AG09319 (cell line): Measurements from ENCODE around the gene TRIM43.
"Not testable (repeated sequence)": the region's sequence is repeated elsewhere in the genome, so short reads cannot be mapped to it uniquely, and the experiment has no call there.

Source experiments
- DNase-seq: peaks from one replicate; pipeline ENCODE4 v3.0.0-alpha.2; 2010; ENCODE audit warnings: low read depth; ENCODE audit errors: extremely low read depth
- CTCF ChIP-seq: IDR thresholded peaks from 2 replicates; pipeline ENCODE4 v1.5.1; 2011; ENCODE audit warnings: low read depth, mild to moderate bottlenecking, inconsistent platforms, low read length, moderate library complexity

The TRIM43 gene

GRCh38 chr2:95591701-95592100 is at the start of gene TRIM43:
TRIM43 (plus strand) TSS chr2:95592001; CDS start chr2:95594024, 2,023 bp downstream.
- DNase-seq, result not testable (repeated sequence)

- no peak for DNase-seq
- no peak for TF ChIP-seq CTCF
Observed at GRCh38 chr2:95551055-95551568, 40.7 kb upstream of the TRIM43 start.

DNA sequence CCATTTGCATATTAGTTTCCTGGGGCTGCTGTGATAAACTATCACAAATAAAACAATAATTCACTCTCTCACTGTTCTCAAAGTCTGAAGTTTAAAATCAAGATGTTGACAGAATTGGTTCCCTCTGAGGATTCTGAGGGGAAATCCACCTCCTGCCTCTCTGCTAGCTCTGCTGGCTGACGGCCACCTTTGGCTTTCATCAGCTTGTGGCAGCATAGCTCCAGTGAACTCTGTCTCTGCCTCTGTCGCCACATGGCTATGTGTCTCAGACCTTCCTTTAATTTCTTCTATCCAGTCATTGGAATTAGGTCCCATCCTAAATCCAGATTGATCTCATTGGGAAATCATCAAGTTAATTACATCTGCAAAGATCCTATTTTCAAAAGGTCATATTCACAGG is 38.9 kb upstream of the TRIM43 start:
- DNase-seq, result no peak
- TF ChIP-seq CTCF, result no peak

DNA sequence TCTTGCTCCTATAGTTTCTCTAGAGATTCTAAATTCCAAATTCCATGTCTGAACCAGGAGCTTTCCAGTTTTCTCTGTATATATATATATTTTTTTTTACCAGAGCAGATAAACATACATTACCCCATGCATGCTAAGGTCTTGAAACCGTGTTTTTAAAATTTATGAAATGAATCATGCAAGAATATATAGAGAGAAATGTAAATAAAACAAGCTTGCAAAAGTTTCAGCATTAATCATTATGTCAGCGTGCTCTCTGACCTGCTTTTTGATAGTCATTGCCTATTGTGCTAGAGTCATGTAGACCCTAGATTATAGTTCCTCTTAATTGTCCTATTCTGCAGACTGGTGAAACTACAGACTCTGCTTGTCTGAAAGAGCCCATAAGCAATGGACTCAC is 22.6 kb upstream of the TRIM43 start:
- no peak for DNase-seq
- TF ChIP-seq CTCF, result no peak

GRCh38 chr2:95573866-95574265 is 17.9 kb upstream of the TRIM43 start:
- DNase-seq, result no peak
- TF ChIP-seq CTCF, result no peak

GRCh38 chr2:95574506-95574905 is 17.3 kb upstream of the TRIM43 start:
- no peak for DNase-seq
- TF ChIP-seq CTCF, result no peak

DNA sequence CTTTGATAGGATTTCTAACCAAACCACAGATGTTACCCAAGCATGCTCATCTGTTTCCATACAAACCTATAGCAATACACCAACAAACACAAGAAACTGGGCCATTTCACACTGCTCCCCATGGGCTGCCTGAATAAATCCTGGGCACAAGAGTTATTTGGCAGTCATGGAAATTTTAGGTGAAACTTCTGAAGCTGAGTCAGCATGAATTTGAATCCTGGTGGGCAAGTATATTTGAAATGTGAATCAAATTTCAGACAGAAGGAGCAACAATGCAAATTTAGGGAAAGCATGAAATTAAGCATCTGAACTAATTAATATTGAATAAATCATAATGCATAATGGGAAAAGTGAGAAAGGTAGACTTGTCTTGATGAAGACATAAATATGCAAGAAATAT is 15.9 kb upstream of the TRIM43 start:
- no peak for DNase-seq
- no peak for TF ChIP-seq CTCF

- no peak for DNase-seq
- no peak for TF ChIP-seq CTCF
Observed at GRCh38 chr2:95578539-95578938, 13.3 kb upstream of the TRIM43 start.

GRCh38 chr2:95583545-95583944 is 8.3 kb upstream of the TRIM43 start:
- DNase-seq, result not testable (repeated sequence)

- DNase-seq, result not testable (repeated sequence)
Observed at GRCh38 chr2:95584321-95584720, 7.5 kb upstream of the TRIM43 start.

DNA sequence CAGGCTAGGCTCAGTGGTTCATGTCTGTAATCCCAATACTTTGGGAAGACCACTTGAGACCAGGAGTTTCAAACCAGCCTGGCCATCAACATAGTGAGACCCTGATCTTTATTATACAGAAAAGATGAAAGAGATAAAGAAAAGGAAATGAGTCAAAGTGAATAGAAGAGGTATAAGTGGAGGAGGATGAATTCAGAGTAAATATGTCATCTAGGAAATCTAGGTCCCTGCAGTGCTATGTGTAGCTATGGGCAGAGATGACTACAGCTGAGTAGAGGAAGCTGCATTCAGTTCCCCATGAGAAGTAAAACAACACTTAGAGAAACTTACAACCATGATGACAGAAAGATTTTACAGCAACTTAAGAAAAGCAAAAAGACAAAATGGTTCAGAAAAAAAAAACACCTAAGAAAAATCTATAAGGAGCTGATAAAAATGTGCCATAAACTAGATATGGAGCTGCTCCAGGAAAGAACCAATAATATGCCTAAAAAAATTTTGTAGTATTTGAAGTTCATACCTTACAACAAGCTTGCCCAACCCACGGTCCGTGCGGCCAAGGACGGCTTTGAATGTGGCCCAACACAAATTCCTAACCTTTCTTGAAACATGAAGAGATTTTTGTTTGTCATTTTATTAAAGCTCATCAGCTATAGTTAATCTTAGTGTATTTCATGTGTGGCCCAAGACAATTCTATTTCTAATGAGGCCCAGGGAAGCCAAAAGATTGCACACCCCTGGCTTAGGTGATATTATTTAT is 1.8 kb upstream of the TRIM43 start:
- not testable (repeated sequence) for DNase-seq

DNA sequence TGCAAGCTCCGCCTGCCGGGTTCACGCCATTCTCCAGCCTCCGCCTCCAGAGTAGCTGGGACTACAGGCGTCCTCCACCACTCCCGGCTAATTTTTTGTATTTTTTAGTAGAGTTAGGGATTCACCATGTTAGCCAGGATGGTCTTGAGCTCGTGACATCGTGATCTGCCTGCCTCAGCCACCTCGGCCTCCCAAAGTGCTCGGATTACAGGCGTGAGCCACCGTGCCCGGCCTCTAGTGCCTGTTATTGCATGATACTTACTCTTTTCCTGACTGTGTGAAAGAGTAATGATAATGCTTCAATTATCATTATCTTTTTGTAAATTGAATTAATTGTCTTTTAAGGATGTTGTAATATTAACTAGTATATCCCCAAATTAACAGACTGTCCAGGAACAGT is 1.2 kb downstream of the TRIM43 start:
- not testable (repeated sequence) for DNase-seq
